CD14-positive monocyte (primary cell): ENCODE measurements around the gene SOCS2. TPM values are rescaled to one million over a fixed set of nuclear protein-coding genes. Genes with fewer than 3 reads are reported as not detected.

Source experiments
- DNase-seq, 3 donors: peaks; one replicate each; pipeline ENCODE4 v3.0.0-alpha.2; 2011 to 2022
- H2AFZ ChIP-seq: 2 replicates; pipeline ENCODE4 v1.6.0; 2012; ENCODE audit warnings: mild to moderate bottlenecking, low read depth, low read length, inconsistent platforms; ENCODE audit not compliant: insufficient read depth, poor library complexity, severe bottlenecking
- H3K27ac ChIP-seq, 2 donors: 1 replicate in 1 of 2; 2 replicates in 1 of 2; pipeline ENCODE4 v1.5.1; 2012 to 2013; ENCODE audit warnings: low read length in 2 of 2, control low read depth in 1 of 2, inconsistent platforms in 1 of 2, low read depth in 1 of 2, mild to moderate bottlenecking in 1 of 2
- H3K27me3 ChIP-seq, 2 donors: one replicate each; pipeline versions ENCODE4 v1.6.0 to v1.6.1; 2011 to 2013; ENCODE audit warnings: low read length in 2 of 2; ENCODE audit not compliant: control insufficient read depth in 2 of 2, insufficient read depth in 2 of 2
- H3K36me3 ChIP-seq, 2 donors: replicated peaks in 1 of 2; 1 replicate in 1 of 2; 2 replicates in 1 of 2; pipeline versions ENCODE4 v1.5.1 to v1.6.1; 2012 to 2013; ENCODE audit warnings: low read length in 2 of 2, control low read depth in 1 of 2, inconsistent platforms in 1 of 2, mild to moderate bottlenecking in 1 of 2; ENCODE audit not compliant: insufficient read depth in 2 of 2, control insufficient read depth in 1 of 2
- H3K4me1 ChIP-seq, 2 donors: 1 replicate in 1 of 2; 2 replicates in 1 of 2; pipeline versions ENCODE4 v1.5.1 to v1.6.1; 2012 to 2013; ENCODE audit warnings: low read length in 2 of 2, control low read depth in 1 of 2, inconsistent platforms in 1 of 2, mild to moderate bottlenecking in 1 of 2, moderate library complexity in 1 of 2; ENCODE audit not compliant: insufficient read depth in 2 of 2, control insufficient read depth in 1 of 2
- H3K4me2 ChIP-seq: replicated peaks from 2 replicates; pipeline ENCODE3; 2012; ENCODE audit warnings: low read length, moderate library complexity, mild to moderate bottlenecking; ENCODE audit not compliant: poor library complexity, severe bottlenecking; ENCODE audit errors: extremely low read depth
- H3K4me3 ChIP-seq, 3 experiments: fragments of 200-600 bp in 1 of 3; sonication (generic) in 1 of 3; replicated peaks in 1 of 3; 1 replicate in 2 of 3; 2 replicates in 1 of 3; pipeline ENCODE4 v1.5.1; 2011 to 2013; ENCODE audit warnings: low read length in 3 of 3, mild to moderate bottlenecking in 3 of 3, control low read depth in 2 of 3, low read depth in 2 of 3, inconsistent platforms in 1 of 3, moderate library complexity in 1 of 3
- H3K79me2 ChIP-seq: 2 replicates; pipeline ENCODE4 v1.6.0; 2012; ENCODE audit warnings: mild to moderate bottlenecking, control low read depth, inconsistent platforms, low read length, moderate library complexity; ENCODE audit not compliant: insufficient read depth
- H3K9ac ChIP-seq: 2 replicates; pipeline ENCODE4 v1.6.0; 2017; ENCODE audit warnings: low read length, mild to moderate bottlenecking; ENCODE audit not compliant: insufficient read depth, poor library complexity, severe bottlenecking
- H3K9me3 ChIP-seq, 2 donors: replicated peaks in 1 of 2; 1 replicate in 1 of 2; 2 replicates in 1 of 2; pipeline versions ENCODE4 v1.5.1 to v1.6.1; 2012 to 2013; ENCODE audit warnings: low read length in 2 of 2, control low read depth in 1 of 2; ENCODE audit not compliant: control insufficient read depth in 1 of 2, insufficient read depth in 1 of 2
- H4K20me1 ChIP-seq: 2 replicates; pipeline ENCODE4 v1.6.0; 2012; ENCODE audit warnings: mild to moderate bottlenecking, low read length, control low read depth, moderate library complexity; ENCODE audit not compliant: insufficient read depth
- H3K27ac Mint-ChIP-seq, 7 donors: one replicate each; pipeline ENCODE4 v1.8.0; 2020; ENCODE audit warnings: mild to moderate bottlenecking in 7 of 7, mixed read lengths in 7 of 7, moderate library complexity in 6 of 7, inconsistent platforms in 2 of 7
- H3K27me3 Mint-ChIP-seq, 3 donors: one replicate each; pipeline ENCODE4 v1.8.0; 2021 to 2022; ENCODE audit warnings: low read depth in 3 of 3, mild to moderate bottlenecking in 3 of 3, mixed read lengths in 3 of 3, moderate library complexity in 3 of 3, inconsistent platforms in 1 of 3
- H3K36me3 Mint-ChIP-seq, 2 donors: one replicate each; pipeline ENCODE4 v1.8.0; 2020; ENCODE audit warnings: mixed read lengths in 2 of 2, inconsistent platforms in 1 of 2, mild to moderate bottlenecking in 1 of 2
- H3K4me1 Mint-ChIP-seq: one replicate; pipeline ENCODE4 v1.8.0; 2020; ENCODE audit warnings: mild to moderate bottlenecking, mixed read lengths
- H3K4me3 Mint-ChIP-seq, 2 donors: one replicate each; pipeline ENCODE4 v1.8.0; 2020; ENCODE audit warnings: mild to moderate bottlenecking in 2 of 2, mixed read lengths in 2 of 2, moderate library complexity in 1 of 2
- H3K9me3 Mint-ChIP-seq, 7 donors: one replicate each; pipeline ENCODE4 v1.8.0; 2020 to 2022; ENCODE audit warnings: mixed read lengths in 7 of 7, mild to moderate bottlenecking in 6 of 7, moderate library complexity in 6 of 7, inconsistent platforms in 2 of 7
- CTCF ChIP-seq: fragments of 200-600 bp; IDR thresholded peaks from one replicate; pipeline ENCODE4 v1.8.0; 2022; ENCODE audit warnings: antibody characterized with exemption, mild to moderate bottlenecking
- WGBS: methylation state at CpG from one replicate; pipeline ENCODE4 v1.1.5; 2013; ENCODE audit warnings: missing lambda C conversion rate; ENCODE audit not compliant: insufficient coverage; 5-methylcytosine and 5-hydroxymethylcytosine counted together
- intact Hi-C, 2 donors: fragments of 100-400 bp; cut with micrococcal nuclease; formaldehyde crosslinking; loops; one replicate each; pipeline versions ENCODE4 v1.15.0 to v1.15.1; 2023
- polyA plus RNA-seq, 3 donors: library from polyadenylated mRNA; depleted of rRNA in 1 of 3; unstranded in 2 of 3; stranded (reverse) in 1 of 3; fragments of 300-500 nt in 2 of 3; fragments of >200 nt in 1 of 3; fragmentation: Illumina TruSeq in 2 of 3; gene quantifications; 1 replicate in 2 of 3; 2 replicates in 1 of 3; pipeline ENCODE4 v1.2.3, GENCODE V29; 2012 to 2021

SOCS2 gene
- polyA plus RNA-seq, 3 donors = 0.18 to 0.91 (median 0.22) TPM

GRCh38 chr12:93541578-93542225 lies 30.8 kb upstream of the SOCS2 start:
- Mint-ChIP-seq H3K4me1 (peaks cover 2% of the 10 kb centered on the region), H3K9me3 (no peaks in the 10 kb centered on the region), H3K27ac (no peak overlapping the region), H3K36me3 (no peaks in the 10 kb centered on the region), H3K27me3 (peaks cover 0 to 6% (median 0%) of the 10 kb centered on the region in 3 donors), H3K4me3 (no peak overlapping the region)
- Histone ChIP-seq H3K9me3 (no peaks in the 10 kb centered on the region), H3K4me2 (no peak overlapping the region), H3K4me3 (no peak overlapping the region), H3K27ac (no peak overlapping the region), H3K9ac (no peak overlapping the region), H3K4me1 (no peaks in the 10 kb centered on the region), H2AFZ (no peak overlapping the region), H3K79me2 (no peaks in the 10 kb centered on the region), H4K20me1 (no peaks in the 10 kb centered on the region), H3K27me3 (no peaks in the 10 kb centered on the region), H3K36me3 (no peaks in the 10 kb centered on the region)
- WGBS = 0% methylated on average over 1 of the region's 4 CpGs
- no peak for TF ChIP-seq CTCF
- intact Hi-C loops = no loop called here
- no peak for DNase-seq

- Mint-ChIP-seq H3K36me3 (no peaks in the 10 kb centered on the region), H3K9me3 (no peaks in the 10 kb centered on the region), H3K27me3 (peaks cover 0 to 5% (median 3%) of the 10 kb centered on the region in 3 donors), H3K4me1 (peaks cover 1% of the 10 kb centered on the region), H3K4me3 (no peak overlapping the region), H3K27ac (no peak overlapping the region)
- Histone ChIP-seq H3K27ac (no peak overlapping the region), H3K27me3 (no peaks in the 10 kb centered on the region), H4K20me1 (no peaks in the 10 kb centered on the region), H3K9me3 (no peaks in the 10 kb centered on the region), H3K4me3 (no peak overlapping the region), H2AFZ (no peak overlapping the region), H3K4me2 (no peak overlapping the region), H3K4me1 (no peaks in the 10 kb centered on the region), H3K36me3 (no peaks in the 10 kb centered on the region), H3K9ac (no peak overlapping the region), H3K79me2 (no peaks in the 10 kb centered on the region)
- TF ChIP-seq CTCF = no peak
- intact Hi-C loops = no loop called here
- DNase-seq = no peak
- WGBS = no CpG with 5 or more reads among the region's 2 CpGs
Measured at GRCh38 chr12:93547778-93548177, 24.7 kb upstream of the SOCS2 start.
